Upper lobe of right lung (tissue), 1 donor: Measurements from ENCODE around the gene SMIM24. TPM values are rescaled to one million over a fixed set of nuclear protein-coding genes. Genes with fewer than 3 reads are reported as not detected.
A peak's percentile ranks its signal among the peaks of the same experiment; 100 is the strongest.

ENCODE experiments used
- ATAC-seq: fragments of 200-7000 bp; cut with Tn5 transposase; one replicate; pipeline ENCODE4 v1.9.1; 2020; ENCODE audit warnings: mild to moderate bottlenecking, moderate library complexity
- DNase-seq: peaks from one replicate; pipeline ENCODE4 v3.0.0-alpha.2; 2020
- H3K27ac ChIP-seq: fragments of 200-600 bp; one replicate; pipeline ENCODE4 v1.8.0; 2022
- H3K27me3 ChIP-seq: fragments of 200-600 bp; one replicate; pipeline ENCODE4 v1.8.0; 2022; ENCODE audit warnings: mild to moderate bottlenecking
- H3K36me3 ChIP-seq: fragments of 200-600 bp; one replicate; pipeline ENCODE4 v1.8.0; 2022
- H3K4me1 ChIP-seq: fragments of 200-600 bp; one replicate; pipeline ENCODE4 v1.8.0; 2022
- H3K4me3 ChIP-seq: fragments of 200-600 bp; one replicate; pipeline ENCODE4 v1.8.0; 2022; ENCODE audit warnings: mild to moderate bottlenecking
- H3K9me3 ChIP-seq: fragments of 200-600 bp; one replicate; pipeline ENCODE4 v1.8.0; 2022
- CTCF ChIP-seq: fragments of 200-600 bp; IDR thresholded peaks from one replicate; pipeline ENCODE4 v1.8.0; 2022; ENCODE audit warnings: antibody characterized with exemption
- intact Hi-C: fragments of 100-400 bp; cut with DNase I; formaldehyde crosslinking; loops from one replicate; pipeline ENCODE4 v1.11.0; 2022
- total RNA-seq: library from RNA; stranded (reverse); fragmentation: NEBNext Ultra II Directional; extraction: Animal tissue kit (Norgen Biotek cat#: 25700); gene quantifications from one replicate; pipeline ENCODE4 v1.2.1, GENCODE V29; 2021
- donor health status: DM: no; HTN: yes; CAD: no; lungs with severe emphysema.

SMIM24 gene
- total RNA-seq, 1 donor from 2014 or later = not detected

- H3K27me3 ChIP-seq = no peaks in the 10 kb centered on the region
- no peak overlapping the region for H3K27ac ChIP-seq
- H3K4me3 ChIP-seq = no peak overlapping the region
- DNase-seq = no peak
- H3K9me3 ChIP-seq = no peaks in the 10 kb centered on the region
- peaks cover 25% of the 10 kb centered on the region for H3K36me3 ChIP-seq
- TF ChIP-seq CTCF = no peak
- intact Hi-C loops = no loop called here
- ATAC-seq = no peak
- H3K4me1 ChIP-seq = no peaks in the 10 kb centered on the region
Observed at GRCh38 chr19:3465552-3465951, 14.8 kb downstream of the SMIM24 start.

- H3K9me3 ChIP-seq = no peaks in the 10 kb centered on the region
- DNase-seq (peak; percentile 66), ATAC-seq (no peak)
- peaks cover 34% of the 10 kb centered on the region for H3K36me3 ChIP-seq
- peaks cover 3% of the 10 kb centered on the region for H3K4me1 ChIP-seq
- no peak for TF ChIP-seq CTCF
- intact Hi-C loops = no loop called here
- H3K27ac ChIP-seq = no peak overlapping the region
- H3K27me3 ChIP-seq = no peaks in the 10 kb centered on the region
- no peak overlapping the region for H3K4me3 ChIP-seq
Observed at GRCh38 chr19:3464587-3465235, 15.6 kb downstream of the SMIM24 start.

GRCh38 chr19:3463714-3464586 is 16.4 kb downstream of the SMIM24 start:
- Histone ChIP-seq H3K9me3 (no peaks in the 10 kb centered on the region), H3K4me1 (peaks cover 9% of the 10 kb centered on the region), H3K4me3 (no peak overlapping the region), H3K27me3 (no peaks in the 10 kb centered on the region), H3K27ac (no peak overlapping the region), H3K36me3 (peaks cover 35% of the 10 kb centered on the region)
- no peak for TF ChIP-seq CTCF
- DNase-seq = no peak
- intact Hi-C loops = no loop called here
- ATAC-seq = no peak

GRCh38 chr19:3462991-3463713 is 17.2 kb downstream of the SMIM24 start:
- no peaks in the 10 kb centered on the region for H3K27me3 ChIP-seq
- intact Hi-C loops = no loop called here
- ATAC-seq (no peak), DNase-seq (no peak)
- TF ChIP-seq CTCF = no peak
- peaks cover 17% of the 10 kb centered on the region for H3K4me1 ChIP-seq
- no peak overlapping the region for H3K4me3 ChIP-seq
- peaks cover 35% of the 10 kb centered on the region for H3K36me3 ChIP-seq
- H3K27ac ChIP-seq = no peak overlapping the region
- H3K9me3 ChIP-seq = no peaks in the 10 kb centered on the region

DNA sequence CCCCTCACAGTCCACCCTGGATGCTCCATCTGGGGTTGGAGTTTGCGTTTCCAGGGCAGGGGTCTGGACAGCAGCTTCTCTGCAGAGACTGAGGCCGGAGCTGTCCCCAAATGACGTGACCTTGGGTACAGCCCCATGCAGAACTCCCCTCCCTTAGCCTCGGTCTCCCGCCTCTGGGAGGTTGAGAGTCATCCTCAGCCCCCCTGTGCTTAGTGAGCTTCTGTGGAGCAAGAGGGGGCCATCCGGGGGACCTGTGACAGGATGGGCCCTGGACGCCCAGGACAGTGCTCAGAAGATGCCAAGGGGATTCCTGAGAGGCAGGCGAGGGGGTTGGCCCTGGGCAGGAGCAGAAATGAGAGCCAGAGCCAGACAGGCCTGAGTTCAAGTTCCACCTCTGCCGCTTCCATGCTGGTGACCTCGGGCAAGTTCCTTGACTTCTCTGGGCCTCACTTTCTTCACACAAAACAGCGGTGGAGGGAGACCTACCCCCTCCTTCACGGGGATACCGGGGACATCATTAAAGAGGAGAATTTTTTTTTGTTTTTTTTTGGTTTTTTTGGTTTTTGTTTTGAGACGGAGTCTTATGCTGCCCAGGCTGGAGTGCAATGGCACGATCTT is 20.3 kb downstream of the SMIM24 start:
- H3K27ac ChIP-seq = peak overlapping the region; percentile 80
- H3K9me3 ChIP-seq = no peaks in the 10 kb centered on the region
- no peak for TF ChIP-seq CTCF
- H3K4me3 ChIP-seq = no peak overlapping the region
- peaks cover 59% of the 10 kb centered on the region for H3K36me3 ChIP-seq
- DNase-seq = no peak
- ATAC-seq = no peak
- intact Hi-C loops = no loop called here
- H3K27me3 ChIP-seq = no peaks in the 10 kb centered on the region
- peaks cover 20% of the 10 kb centered on the region for H3K4me1 ChIP-seq
